Keratinocyte (primary cell): ENCODE results near the gene FGFR3. TPM values are rescaled to one million over a fixed set of nuclear protein-coding genes. Genes with fewer than 3 reads are reported as not detected.

ENCODE experiments used
- DNase-seq: peaks from one replicate; pipeline ENCODE4 v3.0.0-alpha.2; 2011; ENCODE audit warnings: low read depth, missing footprints, low spot score
- FAIRE-seq: peaks from 2 replicates; lab custom pipeline; 2011; peaks lifted over from hg19 to GRCh38; lab: Jason Lieb, UNC
- H2AFZ ChIP-seq: 2 replicates; pipeline ENCODE4 v1.6.0; 2012; ENCODE audit warnings: low read length, control low read depth, inconsistent platforms; ENCODE audit not compliant: control insufficient read depth
- H3K27ac ChIP-seq: 2 replicates; pipeline ENCODE4 v1.5.1; 2011; ENCODE audit warnings: low read length; ENCODE audit not compliant: control insufficient read depth, insufficient read depth
- H3K27me3 ChIP-seq: 3 replicates; pipeline ENCODE4 v1.6.0; 2011; ENCODE audit warnings: low read length; ENCODE audit not compliant: control insufficient read depth, insufficient read depth; ENCODE audit errors: extremely low read depth
- H3K36me3 ChIP-seq, 2 experiments: 2 replicates in 1 of 2; 3 replicates in 1 of 2; pipeline ENCODE4 v1.5.1; 2011; ENCODE audit warnings: low read length in 2 of 2, mild to moderate bottlenecking in 1 of 2; ENCODE audit not compliant: control insufficient read depth in 2 of 2, insufficient read depth in 2 of 2; ENCODE audit errors: extremely low read depth in 1 of 2
- H3K4me1 ChIP-seq: 3 replicates; pipeline ENCODE4 v1.5.1; 2011; ENCODE audit warnings: low read length; ENCODE audit not compliant: control insufficient read depth, insufficient read depth; ENCODE audit errors: extremely low read depth
- H3K4me2 ChIP-seq: 3 replicates; pipeline ENCODE4 v1.6.0; 2011; ENCODE audit warnings: low read depth, low read length; ENCODE audit not compliant: control insufficient read depth, insufficient read depth; ENCODE audit errors: extremely low read depth
- H3K4me3 ChIP-seq, 3 experiments: fragments of 200-600 bp in 1 of 3; sonication (generic) in 1 of 3; 2 replicates in 2 of 3; 3 replicates in 1 of 3; pipeline ENCODE4 v1.5.1; 2011 to 2016; ENCODE audit warnings: low read length in 3 of 3, mild to moderate bottlenecking in 3 of 3, control low read depth in 2 of 3, inconsistent platforms in 1 of 3, low read depth in 1 of 3, mixed read lengths in 1 of 3, mixed run types in 1 of 3, moderate library complexity in 1 of 3; ENCODE audit not compliant: control insufficient read depth in 2 of 3, insufficient read depth in 2 of 3; ENCODE audit errors: extremely low read depth in 1 of 3
- H3K79me2 ChIP-seq: 2 replicates; pipeline ENCODE4 v1.6.0; 2012; ENCODE audit warnings: low read length; ENCODE audit not compliant: control insufficient read depth, insufficient read depth
- H3K9ac ChIP-seq: 3 replicates; pipeline ENCODE4 v1.6.0; 2011; ENCODE audit warnings: low read length; ENCODE audit not compliant: control insufficient read depth, insufficient read depth; ENCODE audit errors: extremely low read depth
- H3K9me1 ChIP-seq: 3 replicates; pipeline ENCODE4 v1.6.0; 2011; ENCODE audit warnings: low read length; ENCODE audit not compliant: control insufficient read depth, insufficient read depth; ENCODE audit errors: extremely low read depth
- H3K9me3 ChIP-seq: 2 replicates; pipeline ENCODE4 v1.5.1; 2012; ENCODE audit warnings: low read depth, low read length; ENCODE audit not compliant: control insufficient read depth
- H4K20me1 ChIP-seq: 3 replicates; pipeline ENCODE4 v1.6.0; 2011; ENCODE audit warnings: low read length; ENCODE audit not compliant: control insufficient read depth, insufficient read depth; ENCODE audit errors: extremely low read depth
- EZH2 ChIP-seq: IDR thresholded peaks from one replicate; pipeline ENCODE4 v1.6.1; 2012; ENCODE audit warnings: inconsistent platforms, mild to moderate bottlenecking, low read length, moderate library complexity
- dilution Hi-C: fragments of 300-500 bp; cut with MboI; formaldehyde crosslinking; loops from one replicate; pipeline ENCODE4 v1.7.0; 2020; ENCODE audit warnings: low sequenced_read_pairs; ENCODE audit not compliant: extremely low pct_ligation_motif_present
- polyA plus RNA-seq, 5 experiments: library from polyadenylated mRNA; depleted of rRNA in 3 of 5; stranded (reverse) in 3 of 5; stranded (forward) in 1 of 5; unstranded in 1 of 5; fragments of >200 nt; gene quantifications; 1 replicate in 1 of 5; 2 replicates in 3 of 5; 3 replicates in 1 of 5; pipeline versions ENCODE4 v1.2.1 to v1.2.3, GENCODE V29; 2011 to 2012; ENCODE audit warnings: missing spikeins in 2 of 5, low read depth in 1 of 5, low replicate concordance in 1 of 5
- TF ChIP-seq, protein P1 (sequence below), 3 experiments: IDR thresholded peaks in 1 of 3; conservative IDR thresholded peaks in 1 of 3; optimal IDR thresholded peaks in 1 of 3; 2 replicates in 2 of 3; 3 replicates in 1 of 3; pipeline versions ENCODE3 to v1.5.1; 2011; ENCODE audit warnings: low read length in 3 of 3, mild to moderate bottlenecking in 3 of 3, moderate library complexity in 2 of 3, control low read depth in 1 of 3, inconsistent platforms in 1 of 3; ENCODE audit not compliant: insufficient read depth in 2 of 3; ENCODE audit errors: extremely low read depth in 1 of 3

FGFR3 gene
- polyA plus RNA-seq, 1 donor (not counting 4 experiments of a cell fraction or from before 2014, with no cell fraction given) = 45.2 TPM

DNA sequence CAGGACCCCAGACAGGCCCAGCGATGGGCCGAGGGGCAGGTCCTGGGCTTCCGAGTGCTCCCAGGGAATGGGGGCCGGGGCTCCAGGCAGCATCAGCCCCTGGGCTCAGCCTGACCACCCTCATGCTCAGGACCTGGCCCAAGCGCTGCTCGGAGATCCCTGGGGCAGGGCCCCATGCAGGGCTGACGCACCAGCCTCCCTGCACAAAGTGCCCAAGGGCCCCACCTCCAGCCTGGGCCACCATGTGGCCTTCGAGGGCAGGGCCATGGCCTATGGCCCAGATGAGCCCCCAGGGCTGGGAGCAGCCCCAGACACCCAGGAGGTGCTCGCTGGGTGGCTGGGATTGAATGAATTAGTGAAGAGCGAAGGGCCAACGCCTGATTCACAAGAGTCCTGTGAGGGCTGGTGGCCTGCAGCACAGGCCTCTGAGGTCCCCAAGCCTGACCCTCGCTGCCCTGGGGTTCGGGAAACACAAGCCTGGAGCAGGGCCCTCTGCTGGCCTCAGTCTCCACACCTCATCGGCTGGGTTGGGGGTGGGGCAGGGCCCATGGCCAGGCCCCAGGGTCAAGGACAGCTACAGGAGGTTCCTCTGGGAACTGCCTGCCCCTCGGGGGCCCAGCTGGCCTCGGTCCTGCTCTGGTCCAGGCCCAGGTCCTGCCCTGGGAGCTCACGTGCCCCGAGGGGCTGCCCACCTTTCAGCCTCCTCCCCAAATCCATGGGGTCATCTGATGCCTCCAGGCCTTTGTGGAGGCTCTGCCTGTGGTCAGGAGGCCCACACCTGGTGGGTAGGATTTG, 13.3 kb upstream of the FGFR3 start:
- dilution Hi-C loops = no loop called here
- no peaks in the 10 kb centered on the region for H4K20me1 ChIP-seq
- H3K27me3 ChIP-seq = no peaks in the 10 kb centered on the region
- H3K9ac ChIP-seq = no peak overlapping the region
- H3K4me2 ChIP-seq = no peak overlapping the region
- no peaks in the 10 kb centered on the region for H3K9me3 ChIP-seq
- H3K4me3 ChIP-seq = no peak overlapping the region
- DNase-seq = no peak
- no peaks in the 10 kb centered on the region for H3K79me2 ChIP-seq
- no peak for FAIRE-seq
- no peak overlapping the region for H3K27ac ChIP-seq
- no peaks in the 10 kb centered on the region for H3K36me3 ChIP-seq
- H3K4me1 ChIP-seq = peaks cover 46% of the 10 kb centered on the region
- H2AFZ ChIP-seq = no peak overlapping the region
- H3K9me1 ChIP-seq = no peaks in the 10 kb centered on the region
- TF ChIP-seq EZH2 = no peak
- TF ChIP-seq, protein P1, sequence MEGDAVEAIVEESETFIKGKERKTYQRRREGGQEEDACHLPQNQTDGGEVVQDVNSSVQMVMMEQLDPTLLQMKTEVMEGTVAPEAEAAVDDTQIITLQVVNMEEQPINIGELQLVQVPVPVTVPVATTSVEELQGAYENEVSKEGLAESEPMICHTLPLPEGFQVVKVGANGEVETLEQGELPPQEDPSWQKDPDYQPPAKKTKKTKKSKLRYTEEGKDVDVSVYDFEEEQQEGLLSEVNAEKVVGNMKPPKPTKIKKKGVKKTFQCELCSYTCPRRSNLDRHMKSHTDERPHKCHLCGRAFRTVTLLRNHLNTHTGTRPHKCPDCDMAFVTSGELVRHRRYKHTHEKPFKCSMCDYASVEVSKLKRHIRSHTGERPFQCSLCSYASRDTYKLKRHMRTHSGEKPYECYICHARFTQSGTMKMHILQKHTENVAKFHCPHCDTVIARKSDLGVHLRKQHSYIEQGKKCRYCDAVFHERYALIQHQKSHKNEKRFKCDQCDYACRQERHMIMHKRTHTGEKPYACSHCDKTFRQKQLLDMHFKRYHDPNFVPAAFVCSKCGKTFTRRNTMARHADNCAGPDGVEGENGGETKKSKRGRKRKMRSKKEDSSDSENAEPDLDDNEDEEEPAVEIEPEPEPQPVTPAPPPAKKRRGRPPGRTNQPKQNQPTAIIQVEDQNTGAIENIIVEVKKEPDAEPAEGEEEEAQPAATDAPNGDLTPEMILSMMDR (optimal IDR thresholded peaks at IDR 0.05 in 1 of 3, IDR thresholded peaks at IDR 0.05 in 1 of 3, conservative IDR thresholded peaks at IDR 0.05 in 1 of 3; ENCODE audit: extremely low read depth in 1 of 3, insufficient read depth in 2 of 3, low read length in 3 of 3) = no peak

DNA sequence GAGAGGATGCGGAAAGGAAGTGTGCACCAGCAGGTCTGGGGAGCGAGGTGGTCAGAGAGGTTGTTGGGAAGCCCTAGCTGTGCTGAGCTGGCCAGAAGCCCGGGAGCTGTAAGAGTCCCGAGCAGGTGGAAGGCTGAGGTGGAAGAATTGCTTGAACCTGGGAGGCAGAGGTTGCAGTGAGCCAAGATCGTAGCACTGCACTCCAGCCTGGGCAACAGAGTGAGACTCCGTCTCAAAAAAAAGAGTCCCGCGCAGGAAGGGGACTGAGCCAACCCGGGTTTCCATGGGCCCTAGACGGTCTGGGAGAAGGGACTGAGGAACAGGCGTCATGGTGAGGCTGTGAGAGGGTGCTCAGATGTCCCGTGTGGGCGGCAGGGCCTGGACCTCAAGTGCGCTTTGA, 12.7 kb upstream of the FGFR3 start:
- peaks cover 47% of the 10 kb centered on the region for H3K4me1 ChIP-seq
- H4K20me1 ChIP-seq = no peaks in the 10 kb centered on the region

More for the DNA sequence above, 12.7 kb upstream of the FGFR3 start:
- Histone ChIP-seq H3K27ac (no peak overlapping the region), H3K4me2 (no peak overlapping the region), H3K9me1 (no peaks in the 10 kb centered on the region), H3K79me2 (no peaks in the 10 kb centered on the region), H3K36me3 (no peaks in the 10 kb centered on the region), H3K9ac (no peak overlapping the region), H3K4me3 (no peak overlapping the region), H3K9me3 (no peaks in the 10 kb centered on the region), H3K27me3 (no peaks in the 10 kb centered on the region), H2AFZ (no peak overlapping the region)
- DNase-seq (no peak), FAIRE-seq (no peak)
- TF ChIP-seq EZH2 = no peak
- TF ChIP-seq, protein P1 (optimal IDR thresholded peaks at IDR 0.05 in 1 of 3, IDR thresholded peaks at IDR 0.05 in 1 of 3, conservative IDR thresholded peaks at IDR 0.05 in 1 of 3; ENCODE audit: extremely low read depth in 1 of 3, insufficient read depth in 2 of 3, low read length in 3 of 3) = no peak
- dilution Hi-C loops = no loop called here
